Measurements from ENCODE around the gene MSI2.

- TF ChIP-seq POLR2AphosphoS5 (IDR thresholded peaks at IDR 0.05) (no peak), CTCF (IDR thresholded peaks at IDR 0.05) (no peak)
These were observed 437.7 kb downstream of the MSI2 start for GRCh38 chr17:57694051-57694450.

All from gastroesophageal sphincter (tissue), 3 donors.